Hepatic stellate cell (primary cell): ENCODE results near the gene WSB2.
"Not testable (repeated sequence)": the region's sequence is repeated elsewhere in the genome, so short reads cannot be mapped to it uniquely, and the experiment has no call there.

ENCODE experiments used
- DNase-seq: peaks from one replicate; pipeline ENCODE4 v3.0.0; 2011; ENCODE audit warnings: low spot score

WSB2 gene

DNA sequence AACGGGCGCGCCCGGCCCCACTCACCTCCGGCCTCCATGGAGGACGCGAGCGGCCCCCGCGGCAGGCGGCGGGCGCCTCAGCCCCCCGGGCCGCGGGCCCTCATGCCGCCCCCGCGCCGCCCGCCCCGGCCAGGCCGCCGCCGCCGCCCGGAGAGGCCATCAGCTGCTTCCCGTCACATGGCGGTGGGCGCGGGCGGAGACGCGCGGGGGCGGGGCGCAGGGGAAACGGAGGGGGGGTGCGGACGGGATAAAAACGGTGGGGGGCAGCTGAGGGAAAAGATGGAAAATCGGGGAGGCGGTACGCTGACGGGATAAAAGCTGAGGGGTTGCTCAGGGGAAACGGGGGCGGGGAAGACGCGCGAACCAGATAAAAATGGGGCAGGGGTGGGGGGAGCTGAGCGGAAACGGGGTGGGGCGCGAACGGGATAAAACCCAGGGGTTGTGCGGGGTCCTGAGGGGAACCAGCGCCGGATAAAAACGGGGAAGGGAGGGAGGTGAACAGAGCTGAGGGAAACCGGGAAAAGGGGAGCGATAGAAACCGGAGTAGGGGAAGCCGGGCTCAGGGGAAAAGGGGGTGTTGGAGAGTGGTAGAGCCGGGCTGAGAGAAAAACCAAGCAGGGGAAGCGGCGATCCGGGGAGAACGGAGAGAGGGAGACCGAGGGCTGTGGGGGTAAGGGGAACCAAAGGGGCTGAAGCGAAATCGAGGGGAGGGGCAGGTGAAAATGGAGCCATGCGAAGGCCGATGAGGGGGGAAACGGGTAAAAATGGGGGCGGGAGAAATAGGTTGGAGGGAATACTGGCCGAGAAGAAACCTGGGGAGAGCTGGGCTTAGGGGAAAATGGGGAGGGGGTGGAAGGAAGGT is at the start of gene WSB2:
WSB2 (minus strand) TSS at position 169 of the 862 bp plus-strand sequence; CDS start at position 38, 131 bp downstream.
- peak; percentile 66 for DNase-seq

DNA sequence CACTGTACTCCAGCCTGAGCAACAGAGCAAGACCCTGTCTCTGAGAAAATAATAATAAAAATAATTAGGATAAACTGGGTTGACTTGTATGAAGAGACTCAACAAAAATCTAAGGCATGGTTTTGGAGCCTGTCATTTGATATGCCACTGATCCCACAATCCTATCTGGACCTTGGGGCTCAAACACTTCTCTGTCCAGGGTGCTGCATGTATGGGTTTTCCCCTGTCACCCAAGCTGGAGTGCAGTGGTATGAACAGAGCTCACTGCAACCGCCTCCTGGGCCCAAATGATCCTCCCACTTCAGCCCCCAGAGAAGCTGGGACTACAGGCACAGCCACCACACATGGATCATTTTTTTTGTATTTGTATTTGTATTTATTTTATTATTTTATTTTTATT is 48.1 kb upstream of the WSB2 start:
- DNase-seq = no peak

DNA sequence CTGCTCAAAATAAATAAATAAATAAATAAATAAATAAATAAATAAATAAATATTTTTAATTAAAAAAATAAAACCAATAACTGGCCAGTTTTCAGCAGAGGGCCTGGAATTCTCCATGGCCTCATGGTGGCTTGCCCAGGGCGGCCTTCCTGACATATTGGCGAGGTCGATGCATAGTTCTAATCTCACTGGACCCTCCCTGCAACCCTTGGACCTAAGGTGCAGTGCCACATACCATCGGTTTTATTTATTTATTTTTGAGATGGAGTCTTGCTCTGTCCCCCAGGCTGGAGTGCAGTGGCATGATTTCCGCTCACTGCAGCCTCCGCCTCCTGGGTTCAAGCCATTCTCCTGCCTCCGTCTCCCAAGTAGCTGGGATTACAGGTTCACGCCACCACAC is 46.7 kb upstream of the WSB2 start:
- DNase-seq = no peak

DNA sequence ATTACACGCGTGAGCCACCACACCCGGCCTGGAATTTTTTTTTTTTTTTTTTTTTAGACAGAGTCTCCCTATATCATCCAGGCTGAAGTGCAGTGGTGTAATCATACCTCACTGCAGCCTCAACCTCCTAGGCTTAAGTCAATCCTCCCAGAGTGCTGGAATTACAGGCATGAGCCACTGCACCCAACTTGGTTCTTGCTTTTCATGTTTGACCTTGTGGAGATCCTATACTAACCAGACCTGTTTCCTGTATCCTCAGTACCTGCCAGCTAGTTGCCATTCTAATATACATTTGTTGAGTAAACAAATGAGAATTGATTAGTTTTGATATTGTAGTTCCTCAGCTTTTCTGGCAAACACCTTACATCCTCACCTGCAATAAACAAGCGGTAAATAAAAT is 46.0 kb upstream of the WSB2 start:
- DNase-seq = no peak

DNA sequence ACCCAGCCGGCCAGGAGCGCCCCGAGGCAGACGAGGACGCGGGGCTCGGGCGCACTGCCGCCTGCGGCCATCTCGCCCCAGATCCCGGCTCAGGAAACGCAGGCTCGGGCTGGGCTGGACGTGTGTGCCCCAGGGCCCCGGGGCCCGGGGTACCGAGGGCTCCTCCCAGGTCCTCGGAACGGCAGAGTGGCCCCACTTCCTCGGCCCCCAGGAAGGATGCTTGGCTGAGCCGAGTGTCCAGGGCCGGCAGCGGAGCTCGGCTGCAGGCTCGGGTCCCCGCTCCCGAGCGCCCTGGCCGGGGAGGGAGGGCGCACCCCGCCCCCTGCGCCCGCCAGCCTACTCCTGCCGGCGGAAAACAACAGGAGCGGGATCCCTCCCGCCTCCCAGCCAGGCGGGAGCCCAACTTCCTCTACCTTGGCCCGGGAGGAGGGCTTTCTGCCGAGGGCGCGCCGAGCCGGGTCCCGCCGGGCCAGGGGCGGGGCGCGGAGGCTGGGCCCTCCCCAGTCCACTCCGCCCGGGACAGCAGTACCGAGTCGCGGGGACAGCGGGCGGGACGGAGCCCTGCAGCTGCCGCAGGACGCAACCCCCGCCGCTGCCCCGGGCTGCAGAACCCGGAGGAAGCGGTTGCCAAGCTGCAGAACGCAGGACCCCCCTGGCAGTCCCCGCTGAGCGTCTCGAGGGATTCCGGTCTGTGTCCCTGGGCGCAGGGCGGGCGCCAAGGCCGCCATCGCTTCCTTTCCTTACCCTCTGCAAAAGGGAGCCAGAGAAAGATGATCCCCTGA is 42.8 kb upstream of the WSB2 start, which contains the start of gene VSIG10:
VSIG10 (minus strand) TSS at position 411 of the 782 bp plus-strand sequence; CDS start at position 71, 340 bp downstream.
- peak; percentile 81 for DNase-seq

DNA sequence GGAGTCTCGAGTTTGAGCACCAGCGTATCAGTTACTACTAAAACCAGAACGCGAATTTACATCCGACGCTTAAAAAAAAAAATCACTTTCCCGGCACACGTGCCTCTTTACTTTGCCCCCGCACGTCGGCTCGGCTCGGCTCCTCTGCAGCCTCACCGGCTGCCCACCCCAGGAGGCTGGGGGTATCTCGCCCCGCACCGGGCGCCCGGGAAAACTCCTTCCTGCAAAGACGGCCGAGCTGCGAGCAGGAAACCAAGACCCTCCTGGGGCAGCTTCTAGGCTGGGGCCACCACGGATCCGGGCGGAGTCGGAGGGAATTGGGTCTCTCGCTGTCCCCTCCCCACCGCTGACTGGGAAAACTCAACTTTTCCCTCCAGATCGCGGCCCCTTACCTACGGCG is 42.2 kb upstream of the WSB2 start:
- DNase-seq = peak; percentile 28

DNA sequence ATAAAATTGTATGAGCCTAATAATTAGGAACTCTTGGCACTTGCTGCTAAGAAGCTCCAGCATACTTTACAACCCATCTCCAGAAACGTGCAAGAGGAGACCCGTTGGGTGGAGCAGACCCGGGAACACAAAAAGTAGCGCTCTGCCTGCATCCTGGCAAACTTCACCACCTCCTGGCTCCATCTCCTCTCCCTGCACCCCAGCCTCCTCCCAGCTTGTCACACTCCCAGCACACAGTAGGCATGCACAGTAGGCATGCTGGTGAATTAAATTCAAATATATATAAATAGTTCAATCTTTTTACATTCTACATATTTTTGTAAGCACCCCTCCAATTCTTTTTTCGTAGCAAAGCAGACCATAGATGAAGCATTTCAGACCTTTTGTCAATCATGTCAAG is 41.6 kb upstream of the WSB2 start:
- no peak for DNase-seq

DNA sequence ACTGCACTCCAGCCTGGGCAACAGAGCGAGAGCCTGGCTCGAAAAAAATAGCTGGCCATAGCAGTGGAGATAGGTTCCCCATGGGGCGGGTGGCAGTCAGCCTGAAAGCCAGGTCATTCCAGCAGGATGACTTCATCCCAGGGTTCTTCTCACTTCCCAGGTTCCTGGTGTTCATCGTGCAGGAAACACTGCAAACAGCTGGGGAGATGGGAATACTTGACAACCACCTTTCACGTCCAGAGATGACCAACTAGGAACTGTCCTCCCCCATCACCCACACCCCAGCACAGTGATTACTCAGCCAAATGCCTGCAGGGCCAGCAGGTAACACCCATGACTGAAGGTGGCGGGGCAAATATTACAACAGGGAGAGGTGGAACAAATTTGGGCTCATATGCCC is 41.1 kb upstream of the WSB2 start:
- DNase-seq = no peak

DNA sequence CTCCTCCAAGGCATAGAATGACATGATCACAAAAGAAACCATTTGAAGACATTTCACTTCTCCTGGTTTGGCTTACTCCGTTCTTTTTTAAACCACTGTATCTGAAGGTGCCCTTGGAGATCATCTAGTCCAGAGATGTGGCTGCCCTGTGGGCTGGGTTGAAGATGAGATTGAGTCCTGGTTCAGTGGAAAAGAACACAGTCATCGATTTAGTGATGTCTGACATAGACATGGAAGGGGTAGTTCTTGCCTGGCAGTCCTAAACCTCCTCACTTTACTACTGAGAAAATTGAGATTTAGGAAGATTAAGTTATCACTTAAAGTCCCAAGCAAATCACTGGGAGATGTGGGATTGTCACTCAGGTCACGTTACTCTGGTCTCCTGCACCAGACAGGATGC is 40.1 kb upstream of the WSB2 start:
- DNase-seq = no peak

DNA sequence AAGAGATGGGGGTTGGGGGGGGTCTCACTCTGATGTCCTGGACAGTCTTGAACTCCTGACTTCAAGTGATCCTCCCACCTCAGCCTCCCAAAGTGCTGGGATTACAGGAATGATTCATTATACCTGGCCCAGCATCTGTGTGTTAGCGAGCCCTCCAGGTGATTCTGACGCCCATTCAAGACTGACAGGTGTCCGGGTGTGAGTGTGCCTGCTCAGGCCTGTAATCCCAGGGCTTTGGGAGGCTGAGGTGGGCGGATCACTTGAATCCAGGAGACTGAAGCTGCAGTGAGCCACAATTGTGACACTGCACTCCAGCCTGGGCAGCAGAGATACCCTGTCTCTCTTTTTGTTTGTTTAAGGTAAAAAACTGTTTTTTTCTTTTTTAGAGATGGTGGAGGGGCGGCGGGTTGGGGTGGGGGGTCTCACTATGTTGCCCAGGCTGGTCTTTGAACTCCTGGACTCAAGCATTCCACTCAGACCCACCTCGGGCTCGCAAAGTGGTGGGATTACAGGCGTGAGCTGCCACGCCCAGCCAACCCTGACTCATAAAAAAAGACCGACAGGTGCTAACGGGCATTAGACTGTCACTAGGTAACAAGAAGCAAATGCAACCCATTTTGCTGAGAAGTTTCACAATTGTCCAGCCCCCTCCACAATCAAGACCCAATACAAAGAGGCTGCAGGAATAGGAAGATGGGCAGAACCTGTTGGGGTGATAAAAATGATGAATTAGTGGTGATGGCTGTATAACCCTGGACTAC is 38.1 kb upstream of the WSB2 start:
- DNase-seq = no peak

DNA sequence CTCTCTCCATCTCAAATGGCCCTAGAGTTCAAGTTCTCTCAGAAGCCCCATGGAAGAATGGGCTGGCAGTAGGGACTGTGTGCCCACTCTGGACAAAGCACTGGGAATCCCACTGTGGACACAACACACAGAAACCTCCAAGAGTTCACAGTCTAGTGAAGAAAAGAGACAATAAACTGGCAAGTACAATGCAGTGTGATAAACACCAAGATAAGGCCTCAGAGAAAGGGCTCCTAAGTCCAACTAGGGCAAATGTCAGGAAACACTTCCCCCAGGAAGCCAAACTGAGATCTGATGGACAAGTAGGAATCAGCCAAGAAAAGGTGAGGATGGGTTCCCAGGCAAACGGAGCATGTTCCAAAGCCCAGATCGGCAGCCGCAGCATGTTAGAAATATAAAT is 37.4 kb upstream of the WSB2 start:
- DNase-seq = no peak

DNA sequence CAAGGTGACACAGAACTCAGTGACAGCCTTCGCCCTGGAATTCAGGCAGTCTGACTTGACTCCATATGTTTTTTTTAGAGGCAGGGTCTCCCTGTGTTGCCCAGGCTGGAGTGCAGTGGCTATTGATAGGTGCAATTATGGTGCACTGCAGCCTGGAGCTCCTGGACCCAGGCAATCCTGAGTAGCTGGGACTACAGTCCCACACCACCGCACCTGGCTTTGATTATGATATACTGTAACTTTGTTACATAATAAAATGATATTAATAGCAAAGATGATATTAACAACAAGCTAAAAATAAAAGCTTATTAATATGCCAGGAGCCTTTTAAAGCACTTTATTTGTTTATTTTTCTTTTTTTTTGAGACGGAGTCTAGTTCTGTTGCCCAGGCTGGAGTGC is 33.1 kb upstream of the WSB2 start:
- no peak for DNase-seq

DNA sequence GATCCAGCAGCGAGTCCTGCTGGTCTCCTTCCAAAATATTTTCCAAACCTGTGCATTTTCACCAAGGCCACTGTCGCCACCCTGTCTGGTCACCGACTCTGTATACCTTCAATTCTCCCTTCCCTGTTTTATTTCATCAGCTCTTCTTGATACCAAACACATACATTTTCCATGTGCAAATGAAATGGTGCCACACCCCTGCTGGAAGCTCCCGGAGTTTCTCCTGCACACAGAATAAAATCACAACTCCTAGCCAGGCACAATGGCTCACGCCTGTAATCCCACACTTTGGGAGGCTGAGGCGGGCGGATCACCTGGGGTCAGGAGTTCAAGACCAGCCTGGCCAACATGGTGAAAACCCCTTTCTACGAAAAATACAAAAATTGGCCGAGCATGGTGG is 28.8 kb upstream of the WSB2 start:
- no peak for DNase-seq

DNA sequence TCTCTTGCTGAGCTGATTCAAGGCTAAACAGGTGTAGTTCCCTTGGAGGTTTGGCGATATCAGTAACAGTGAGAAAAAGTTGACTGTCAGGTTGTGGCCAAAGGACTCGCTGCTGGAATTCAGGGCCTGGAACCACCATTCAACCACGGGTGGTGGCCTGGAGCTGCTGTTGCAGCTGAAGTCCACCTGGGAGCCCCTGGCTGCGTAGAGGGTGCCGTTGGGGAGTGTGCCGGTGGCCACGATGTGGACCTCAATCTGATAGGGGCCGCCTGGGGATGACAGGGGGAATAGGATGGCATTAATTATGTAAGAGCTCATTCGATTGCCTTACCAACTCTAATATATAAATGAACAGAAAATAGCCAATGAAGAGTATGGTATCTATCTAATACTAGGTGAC is 21.2 kb upstream of the WSB2 start:
- no peak for DNase-seq

DNA sequence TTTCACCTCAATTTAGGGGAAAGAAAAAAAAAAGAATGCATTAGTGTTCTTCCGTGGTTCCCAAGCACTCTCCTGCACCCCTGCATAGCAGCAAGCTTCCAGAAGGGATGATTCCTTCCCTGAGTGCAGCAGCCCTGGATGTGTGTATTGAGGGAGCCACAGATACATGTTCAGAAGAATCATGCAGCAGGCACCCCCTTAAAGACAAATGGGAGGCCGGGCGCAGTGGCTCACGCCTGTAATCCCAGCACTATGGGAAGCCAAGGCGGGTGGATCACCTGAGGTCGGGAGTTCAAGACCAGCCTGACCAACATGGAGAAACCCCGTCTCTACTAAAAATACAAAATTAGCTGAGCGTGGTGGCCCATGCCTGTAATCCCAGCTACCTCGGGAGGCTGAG is 20.5 kb upstream of the WSB2 start:
- DNase-seq = not testable (repeated sequence)

DNA sequence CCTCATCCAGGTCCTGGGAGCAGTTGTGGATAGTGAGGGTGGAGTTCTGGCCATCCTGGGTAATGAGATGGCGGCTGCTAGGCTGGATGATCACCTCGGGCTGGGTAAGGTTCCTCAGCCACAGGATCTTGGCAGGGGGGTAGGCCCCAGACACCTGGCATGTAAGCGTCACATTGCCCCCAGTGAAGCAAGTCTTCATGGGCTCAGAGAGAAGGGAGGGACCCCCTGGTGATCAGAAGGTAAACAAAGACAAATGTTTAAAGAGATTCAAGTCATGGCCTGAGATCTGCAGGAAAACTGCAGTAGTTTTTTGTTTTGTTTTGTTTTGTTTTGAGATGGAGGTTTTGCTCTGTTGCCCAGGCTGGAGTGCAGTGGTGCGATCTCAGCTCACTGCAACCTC is 12.8 kb upstream of the WSB2 start:
- DNase-seq = no peak

DNA sequence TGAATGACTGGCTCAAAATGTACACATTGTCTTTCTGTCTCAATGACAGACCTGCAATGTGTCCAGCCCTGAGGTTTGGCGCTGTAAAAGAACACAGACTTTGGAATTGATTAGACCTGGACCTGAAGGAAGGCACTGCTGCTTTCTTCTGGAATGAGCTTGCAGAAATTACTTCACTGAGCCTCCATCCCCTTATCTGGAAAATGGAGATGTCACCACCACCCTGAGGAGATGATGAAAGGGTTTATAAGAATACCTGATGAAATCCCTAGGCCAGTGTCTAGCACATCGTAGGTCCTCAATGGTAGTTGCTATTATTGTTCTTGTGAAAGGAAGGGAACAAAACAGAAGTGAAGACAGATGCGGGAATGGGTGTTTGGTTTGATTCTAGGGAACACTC is 9.7 kb upstream of the WSB2 start:
- DNase-seq = no peak

DNA sequence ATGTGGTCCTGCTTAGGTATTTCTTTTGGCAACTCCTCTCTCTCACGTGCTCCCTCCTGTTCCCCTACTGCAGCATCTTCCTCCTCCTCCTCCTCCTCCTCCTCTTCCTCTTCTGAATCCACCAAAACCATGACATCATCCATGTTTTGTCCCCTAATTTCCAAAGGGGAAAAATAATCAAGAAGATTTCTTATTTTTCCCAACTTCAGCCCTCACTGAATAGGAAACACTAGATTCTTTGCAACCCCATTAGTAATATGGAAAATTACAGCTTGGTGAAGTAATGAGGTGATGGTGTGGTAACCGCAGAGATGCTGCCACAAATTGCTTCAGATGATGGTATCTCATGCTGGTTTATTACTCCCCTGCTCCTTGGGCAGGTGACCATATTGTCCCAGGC is 7.5 kb upstream of the WSB2 start:
- no peak for DNase-seq

DNA sequence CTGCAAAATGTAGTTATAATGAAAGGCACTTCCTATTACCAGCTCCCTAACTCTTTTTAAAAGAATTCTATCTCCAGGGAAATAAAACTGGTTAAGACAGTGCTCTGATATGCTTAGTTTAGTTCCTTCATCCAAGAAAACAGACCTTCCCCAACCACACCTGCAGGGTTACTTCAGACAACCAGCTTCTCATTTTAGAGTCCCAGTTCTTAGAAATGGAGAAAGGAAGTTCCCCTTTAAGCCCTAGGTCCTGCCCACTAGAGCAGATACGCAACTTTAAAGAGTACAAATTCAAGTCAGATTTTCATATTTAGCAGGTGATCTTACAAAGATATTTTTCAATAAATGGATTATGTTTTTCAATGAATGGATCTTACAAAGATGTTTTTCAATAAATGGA is 4.4 kb upstream of the WSB2 start:
- DNase-seq = no peak

DNA sequence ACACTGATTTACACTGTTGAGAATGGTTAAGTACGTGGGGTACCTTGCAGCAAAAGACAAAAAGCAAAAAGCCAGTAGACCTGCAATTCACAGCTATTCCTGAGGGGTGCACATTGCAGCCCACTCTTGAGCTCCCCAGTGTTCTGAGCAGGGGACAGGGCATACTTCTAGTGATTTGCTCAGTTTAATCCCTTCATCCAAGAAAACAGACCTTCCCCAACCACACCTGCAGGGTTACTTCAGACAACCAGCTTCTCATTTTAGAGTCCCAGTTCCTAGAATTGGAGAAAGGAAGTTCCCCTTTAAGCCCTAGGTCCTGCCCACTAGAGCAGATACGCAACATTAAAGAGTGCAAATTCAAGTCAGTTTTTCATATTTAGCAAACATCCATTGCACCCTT is 3.6 kb upstream of the WSB2 start:
- DNase-seq = no peak

DNA sequence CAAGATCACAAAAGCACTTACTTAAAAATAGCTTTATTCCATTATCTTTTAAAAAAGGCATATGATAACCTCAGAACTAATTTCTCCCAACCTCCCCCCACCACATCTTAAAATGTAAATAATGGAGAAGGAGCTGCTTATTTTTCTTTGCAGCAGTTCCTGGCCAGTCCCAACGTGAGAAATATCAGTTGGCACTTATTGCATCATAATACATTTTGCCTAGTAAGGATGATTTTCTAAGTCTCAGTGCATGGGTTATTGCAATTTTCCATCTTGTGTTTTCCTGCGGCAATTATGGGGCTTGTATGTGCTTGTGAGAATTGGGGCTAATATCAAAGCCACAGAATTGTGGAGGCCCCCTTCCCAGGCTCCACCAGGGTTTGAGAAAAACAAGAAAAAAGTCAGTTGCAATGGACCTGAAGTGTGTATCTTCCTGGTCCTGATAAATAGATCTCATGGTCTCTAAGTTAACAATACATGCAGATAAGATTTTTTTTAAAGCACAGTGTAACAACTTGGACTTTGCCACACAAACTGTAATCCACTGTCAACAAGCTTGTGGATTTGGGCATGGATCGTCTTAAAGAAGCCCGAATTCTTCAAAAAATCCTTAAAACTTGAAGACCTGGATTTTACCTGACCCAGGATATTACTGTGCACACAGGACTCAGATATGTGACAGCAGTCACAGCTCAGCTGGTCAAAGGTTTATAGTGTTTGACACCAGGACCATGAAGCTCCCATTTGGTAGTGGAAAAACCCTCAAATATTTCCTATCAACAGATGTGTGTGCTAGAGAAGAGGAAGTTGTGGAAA is 2.8 kb upstream of the WSB2 start:
- no peak for DNase-seq
